ENCODE data around the gene RSKR.
"Not testable (repeated sequence)": the region's sequence is repeated elsewhere in the genome, so short reads cannot be mapped to it uniquely, and the experiment has no call there.

DNA sequence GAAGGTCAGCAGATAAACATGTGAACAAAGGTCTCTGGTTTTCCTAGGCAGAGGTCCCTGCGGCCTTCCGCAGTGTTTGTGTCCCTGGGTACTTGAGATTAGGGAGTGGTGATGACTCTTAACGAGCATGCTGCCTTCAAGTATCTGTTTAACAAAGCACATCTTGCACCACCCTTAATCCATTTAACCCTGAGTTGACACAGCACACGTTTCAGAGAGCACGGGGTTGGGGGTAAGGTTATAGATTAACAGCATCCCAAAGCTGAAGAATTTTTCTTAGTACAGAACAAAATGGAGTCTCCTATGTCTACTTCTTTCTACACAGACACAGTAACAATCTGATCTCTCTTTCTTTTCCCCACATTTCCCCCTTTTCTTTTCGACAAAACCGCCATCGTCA lies 44.4 kb upstream of the RSKR start:
- TF ChIP-seq ZNF146 (CRISPR knock-in tag; IDR thresholded peaks at IDR 0.05; ENCODE audit: unreplicated experiment); POLR2A (conservative IDR thresholded peaks at IDR 0.05); SPI1 (IDR thresholded peaks at IDR 0.05; ENCODE audit: borderline replicate concordance, low read depth, low read length); ERF (CRISPR knock-in tag; IDR thresholded peaks at IDR 0.05); RCOR1 (IDR thresholded peaks at IDR 0.05; ENCODE audit: borderline replicate concordance in 1 of 2, low read depth in 2 of 2, low read length in 2 of 2); TCF7 (IDR thresholded peaks at IDR 0.05; ENCODE audit: borderline replicate concordance); ZKSCAN1 (IDR thresholded peaks at IDR 0.05; ENCODE audit: low read depth, low read length); EZH2 (IDR thresholded peaks at IDR 0.05; ENCODE audit: borderline replicate concordance, low read depth, low read length); GATAD2A (IDR thresholded peaks at IDR 0.05); YY1 (IDR thresholded peaks at IDR 0.05; ENCODE audit: borderline replicate concordance in 1 of 3, control insufficient read depth in 1 of 3, extremely low read depth in 1 of 3, insufficient read depth in 3 of 3, insufficient read length in 1 of 3, insufficient replicate concordance in 2 of 3, low read depth in 1 of 3, low read length in 2 of 3); ZC3H4 (CRISPR knock-in tag; IDR thresholded peaks at IDR 0.05; ENCODE audit: borderline replicate concordance): not testable (repeated sequence)
- TF ChIP-seq, protein P1, sequence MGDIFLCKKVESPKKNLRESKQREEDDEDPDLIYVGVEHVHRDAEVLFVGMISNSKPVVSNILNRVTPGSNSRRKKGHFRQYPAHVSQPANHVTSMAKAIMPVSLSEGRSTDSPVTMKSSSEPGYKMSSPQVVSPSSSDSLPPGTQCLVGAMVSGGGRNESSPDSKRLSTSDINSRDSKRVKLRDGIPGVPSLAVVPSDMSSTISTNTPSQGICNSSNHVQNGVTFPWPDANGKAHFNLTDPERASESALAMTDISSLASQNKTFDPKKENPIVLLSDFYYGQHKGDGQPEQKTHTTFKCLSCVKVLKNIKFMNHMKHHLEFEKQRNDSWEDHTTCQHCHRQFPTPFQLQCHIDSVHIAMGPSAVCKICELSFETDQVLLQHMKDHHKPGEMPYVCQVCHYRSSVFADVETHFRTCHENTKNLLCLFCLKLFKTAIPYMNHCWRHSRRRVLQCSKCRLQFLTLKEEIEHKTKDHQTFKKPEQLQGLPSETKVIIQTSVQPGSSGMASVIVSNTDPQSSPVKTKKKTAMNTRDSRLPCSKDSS (IDR thresholded peaks at IDR 0.05; ENCODE audit: low read depth, partially characterized antibody): not testable (repeated sequence)
- TF ChIP-seq, protein P2, sequence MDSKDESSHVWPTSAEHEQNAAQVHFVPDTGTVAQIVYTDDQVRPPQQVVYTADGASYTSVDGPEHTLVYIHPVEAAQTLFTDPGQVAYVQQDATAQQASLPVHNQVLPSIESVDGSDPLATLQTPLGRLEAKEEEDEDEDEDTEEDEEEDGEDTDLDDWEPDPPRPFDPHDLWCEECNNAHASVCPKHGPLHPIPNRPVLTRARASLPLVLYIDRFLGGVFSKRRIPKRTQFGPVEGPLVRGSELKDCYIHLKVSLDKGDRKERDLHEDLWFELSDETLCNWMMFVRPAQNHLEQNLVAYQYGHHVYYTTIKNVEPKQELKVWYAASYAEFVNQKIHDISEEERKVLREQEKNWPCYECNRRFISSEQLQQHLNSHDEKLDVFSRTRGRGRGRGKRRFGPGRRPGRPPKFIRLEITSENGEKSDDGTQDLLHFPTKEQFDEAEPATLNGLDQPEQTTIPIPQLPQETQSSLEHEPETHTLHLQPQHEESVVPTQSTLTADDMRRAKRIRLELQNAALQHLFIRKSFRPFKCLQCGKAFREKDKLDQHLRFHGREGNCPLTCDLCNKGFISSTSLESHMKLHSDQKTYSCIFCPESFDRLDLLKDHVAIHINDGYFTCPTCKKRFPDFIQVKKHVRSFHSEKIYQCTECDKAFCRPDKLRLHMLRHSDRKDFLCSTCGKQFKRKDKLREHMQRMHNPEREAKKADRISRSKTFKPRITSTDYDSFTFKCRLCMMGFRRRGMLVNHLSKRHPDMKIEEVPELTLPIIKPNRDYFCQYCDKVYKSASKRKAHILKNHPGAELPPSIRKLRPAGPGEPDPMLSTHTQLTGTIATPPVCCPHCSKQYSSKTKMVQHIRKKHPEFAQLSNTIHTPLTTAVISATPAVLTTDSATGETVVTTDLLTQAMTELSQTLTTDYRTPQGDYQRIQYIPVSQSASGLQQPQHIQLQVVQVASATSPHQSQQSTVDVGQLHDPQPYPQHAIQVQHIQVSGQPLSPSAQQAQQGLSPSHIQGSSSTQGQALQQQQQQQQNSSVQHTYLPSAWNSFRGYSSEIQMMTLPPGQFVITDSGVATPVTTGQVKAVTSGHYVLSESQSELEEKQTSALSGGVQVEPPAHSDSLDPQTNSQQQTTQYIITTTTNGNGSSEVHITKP (IDR thresholded peaks at IDR 0.05; ENCODE audit: partially characterized antibody): not testable (repeated sequence)
- TF ChIP-seq, protein P3, sequence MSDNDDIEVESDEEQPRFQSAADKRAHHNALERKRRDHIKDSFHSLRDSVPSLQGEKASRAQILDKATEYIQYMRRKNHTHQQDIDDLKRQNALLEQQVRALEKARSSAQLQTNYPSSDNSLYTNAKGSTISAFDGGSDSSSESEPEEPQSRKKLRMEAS (CRISPR knock-in tag; IDR thresholded peaks at IDR 0.05): not testable (repeated sequence)

Data from K562 (cell line).